HepG2 (cell line): ENCODE measurements around the gene TACC2. TPM values are rescaled to one million over a fixed set of nuclear protein-coding genes. Genes with fewer than 3 reads are reported as not detected.

Experiments used
- CBX5 ChIP-seq: sonication (generic); formaldehyde crosslinking; IDR thresholded peaks from 2 replicates; pipeline ENCODE4 v1.4.0; 2020; ENCODE audit warnings: missing genetic modification reagents, borderline replicate concordance
- CCDC6 ChIP-seq: sonication (generic); formaldehyde crosslinking; IDR thresholded peaks from 2 replicates; pipeline ENCODE4 v1.8.1; 2022; ENCODE audit warnings: mild to moderate bottlenecking, missing genetic modification reagents, moderate library complexity
- CHD4 ChIP-seq: fragments of 200-600 bp; sonication (generic); IDR thresholded peaks from 2 replicates; pipeline ENCODE4 v1.7.0; 2017; ENCODE audit warnings: mild to moderate bottlenecking, low read length, borderline replicate concordance
- E2F5 ChIP-seq: sonication (generic); formaldehyde crosslinking; conservative IDR thresholded peaks from 2 replicates; pipeline ENCODE4 v1.4.0; 2020; ENCODE audit warnings: missing genetic modification reagents
- ELF4 ChIP-seq: sonication (generic); formaldehyde crosslinking; IDR thresholded peaks from 2 replicates; pipeline ENCODE4 v1.5.0; 2020; ENCODE audit warnings: missing genetic modification reagents, mild to moderate bottlenecking, moderate library complexity, borderline replicate concordance
- GFI1 ChIP-seq: sonication (generic); formaldehyde crosslinking; IDR thresholded peaks from 2 replicates; pipeline ENCODE4 v1.5.0; 2020; ENCODE audit warnings: missing genetic modification reagents, mild to moderate bottlenecking, borderline replicate concordance
- KDM2A ChIP-seq: sonication (generic); formaldehyde crosslinking; IDR thresholded peaks from 2 replicates; pipeline ENCODE4 v1.4.0; 2020; ENCODE audit warnings: low read depth, missing genetic modification reagents, borderline replicate concordance
- KLF11 ChIP-seq: IDR thresholded peaks from 2 replicates; pipeline ENCODE4 v1.6.1; 2016; ENCODE audit warnings: missing compliant biosample characterization
- MBD4 ChIP-seq: IDR thresholded peaks from 2 replicates; pipeline ENCODE4 v1.6.1; 2012; ENCODE audit warnings: low read length, inconsistent platforms, borderline replicate concordance
- POLR2AphosphoS2 ChIP-seq: IDR thresholded peaks from 2 replicates; pipeline ENCODE4 v1.6.1; 2011; ENCODE audit warnings: low read depth, low read length, improper control_type of control experiment
- RBM39 ChIP-seq: fragments of 200-400 bp; formaldehyde crosslinking; IDR thresholded peaks from one replicate; pipeline ENCODE4 v1.6.1; 2018; ENCODE audit warnings: antibody characterized with exemption, mild to moderate bottlenecking, low read depth, low read length; ENCODE audit not compliant: poor library complexity, severe bottlenecking
- TBX2 ChIP-seq: sonication (generic); formaldehyde crosslinking; IDR thresholded peaks from 2 replicates; pipeline ENCODE4 v1.5.0; 2020; ENCODE audit warnings: missing genetic modification reagents, mild to moderate bottlenecking, borderline replicate concordance
- TCF7L2 ChIP-seq: IDR thresholded peaks from 2 replicates; pipeline ENCODE4 v1.6.1; 2011; ENCODE audit warnings: mild to moderate bottlenecking, low read depth, low read length, moderate library complexity
- TGIF2 ChIP-seq: IDR thresholded peaks from 2 replicates; pipeline ENCODE4 v1.6.1; 2016; ENCODE audit warnings: control low read depth, missing compliant biosample characterization
- THYN1 ChIP-seq: sonication (generic); formaldehyde crosslinking; IDR thresholded peaks from 2 replicates; pipeline ENCODE4 v1.8.1; 2023; ENCODE audit warnings: low read depth, mild to moderate bottlenecking, moderate library complexity, missing genetic modification reagents, borderline replicate concordance
- ZBTB2 ChIP-seq: sonication (generic); formaldehyde crosslinking; IDR thresholded peaks from 2 replicates; pipeline ENCODE4 v1.8.0; 2022; ENCODE audit warnings: low read depth, missing genetic modification reagents
- ZNF224 ChIP-seq: sonication (generic); formaldehyde crosslinking; IDR thresholded peaks from 2 replicates; pipeline ENCODE4 v1.5.0; 2020; ENCODE audit warnings: mild to moderate bottlenecking, missing genetic modification reagents
- ZNF274 ChIP-seq: sonication (generic); formaldehyde crosslinking; IDR thresholded peaks from 2 replicates; pipeline ENCODE4 v1.5.1; 2020; ENCODE audit warnings: mild to moderate bottlenecking, missing genetic modification reagents
- ZNF772 ChIP-seq: sonication (generic); formaldehyde crosslinking; IDR thresholded peaks from 2 replicates; pipeline ENCODE4 v1.5.0; 2020; ENCODE audit warnings: mild to moderate bottlenecking, missing genetic modification reagents
- ZNF790 ChIP-seq: sonication (generic); formaldehyde crosslinking; IDR thresholded peaks from 2 replicates; pipeline ENCODE4 v1.8.0; 2022; ENCODE audit warnings: missing genetic modification reagents, mild to moderate bottlenecking, borderline replicate concordance
- polyA plus RNA-seq, 8 experiments: library from polyadenylated mRNA; depleted of rRNA in 3 of 8; stranded (reverse) in 7 of 8; unstranded in 1 of 8; fragments of >200 nt; fragmentation: Illumina TruSeq in 4 of 8; extraction: Trizol in 4 of 8; gene quantifications; 2 replicates each; pipeline versions ENCODE4 v1.2.1 to v1.2.3, GENCODE V29; 2011 to 2016; ENCODE audit warnings: low read depth in 4 of 8, missing spikeins in 1 of 8, mixed read lengths in 1 of 8; ENCODE audit not compliant: insufficient read depth in 1 of 8
- total RNA-seq, 5 experiments: library from RNA; depleted of rRNA; stranded (reverse); fragments of >200 nt; fragmentation: Illumina TruSeq; extraction: Trizol; gene quantifications; 2 replicates each; pipeline ENCODE4 v1.2.3, GENCODE V29; 2016; ENCODE audit warnings: low read depth in 1 of 5
- TF ChIP-seq, protein P1 (sequence below): sonication (generic); formaldehyde crosslinking; IDR thresholded peaks from 2 replicates; pipeline ENCODE4 v1.4.0; 2020; ENCODE audit warnings: missing genetic modification reagents
- TF ChIP-seq, protein P2 (sequence below): sonication (generic); formaldehyde crosslinking; IDR thresholded peaks from 2 replicates; pipeline ENCODE4 v1.5.0; 2020; ENCODE audit warnings: missing genetic modification reagents
- TF ChIP-seq, protein P3 (sequence below): sonication (generic); formaldehyde crosslinking; IDR thresholded peaks from 2 replicates; pipeline ENCODE4 v1.5.0; 2020; ENCODE audit warnings: missing genetic modification reagents

TACC2 gene
- total and polyA plus RNA-seq, 2 of the 13 experiments (the other 11 are each of a cell fraction or from before 2014, with no cell fraction given), result 11.8 to 16.0 TPM

GRCh38 chr10:121974535-121975294 is 14.2 kb upstream of the TACC2 start, which contains the start of gene NSMCE4A (continued):
- no peak; the same call in 1 of the 2 replicates for TF ChIP-seq ZNF274
- TF ChIP-seq CBX5 (CRISPR knock-in tag), result peak; percentile 38; the same call in 1 of the 2 replicates
- TF ChIP-seq, protein P1, sequence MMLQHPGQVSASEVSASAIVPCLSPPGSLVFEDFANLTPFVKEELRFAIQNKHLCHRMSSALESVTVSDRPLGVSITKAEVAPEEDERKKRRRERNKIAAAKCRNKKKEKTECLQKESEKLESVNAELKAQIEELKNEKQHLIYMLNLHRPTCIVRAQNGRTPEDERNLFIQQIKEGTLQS (CRISPR knock-in tag), result 0 out of 2 replicates have a peak, but pooled peaks have one; percentile 38
- TF ChIP-seq GFI1 (CRISPR knock-in tag), result peak; percentile 57; the same call in 1 of the 2 replicates
- TF ChIP-seq TBX2 (CRISPR knock-in tag), result peak; percentile 41; the same call in 1 of the 2 replicates
- TF ChIP-seq, protein P2, sequence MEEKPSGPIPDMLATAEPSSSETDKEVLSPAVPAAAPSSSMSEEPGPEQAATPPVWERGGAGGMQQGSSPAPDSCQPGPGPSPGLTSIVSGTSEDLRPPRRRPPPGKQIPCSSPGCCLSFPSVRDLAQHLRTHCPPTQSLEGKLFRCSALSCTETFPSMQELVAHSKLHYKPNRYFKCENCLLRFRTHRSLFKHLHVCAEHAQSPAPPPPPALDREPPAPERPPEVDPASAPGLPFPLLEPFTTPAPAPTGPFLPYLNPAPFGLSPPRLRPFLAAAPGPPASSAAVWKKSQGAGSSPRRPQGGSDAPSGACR (CRISPR knock-in tag), result 0 out of 2 replicates have a peak, but pooled peaks have one; percentile 38
- no peak for TF ChIP-seq ZNF790
- no peak; the same call in 1 of the 2 replicates for TF ChIP-seq ZNF772 (CRISPR knock-in tag)
- no peak for TF ChIP-seq POLR2AphosphoS2
- no peak for TF ChIP-seq TCF7L2
- TF ChIP-seq THYN1 (CRISPR knock-in tag), result 0 out of 2 replicates have a peak, but pooled peaks have one; percentile 78
- peak; percentile 37 for TF ChIP-seq TGIF2
- peak; percentile 82 for TF ChIP-seq CCDC6 (CRISPR knock-in tag)
- peak; percentile 63; the same call in 1 of the 2 replicates for TF ChIP-seq ZBTB2 (CRISPR knock-in tag)
- peak; percentile 82; the same call in 1 of the 2 replicates for TF ChIP-seq E2F5 (CRISPR knock-in tag)
- TF ChIP-seq, protein P3, sequence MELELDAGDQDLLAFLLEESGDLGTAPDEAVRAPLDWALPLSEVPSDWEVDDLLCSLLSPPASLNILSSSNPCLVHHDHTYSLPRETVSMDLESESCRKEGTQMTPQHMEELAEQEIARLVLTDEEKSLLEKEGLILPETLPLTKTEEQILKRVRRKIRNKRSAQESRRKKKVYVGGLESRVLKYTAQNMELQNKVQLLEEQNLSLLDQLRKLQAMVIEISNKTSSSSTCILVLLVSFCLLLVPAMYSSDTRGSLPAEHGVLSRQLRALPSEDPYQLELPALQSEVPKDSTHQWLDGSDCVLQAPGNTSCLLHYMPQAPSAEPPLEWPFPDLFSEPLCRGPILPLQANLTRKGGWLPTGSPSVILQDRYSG, result 0 out of 2 replicates have a peak, but pooled peaks have one; percentile 18
- TF ChIP-seq KDM2A (CRISPR knock-in tag), result peak; percentile 72
- TF ChIP-seq MBD4, result no peak
- no peak for TF ChIP-seq KLF11 (CRISPR knock-in tag)
- TF ChIP-seq ZNF224, result no peak
- no peak for TF ChIP-seq CHD4
- peak; percentile 58 for TF ChIP-seq RBM39
- TF ChIP-seq ELF4 (CRISPR knock-in tag), result no peak
